Caki2 (cell line): ENCODE results near the gene SLC39A1. TPM values are rescaled to one million over a fixed set of nuclear protein-coding genes. Genes with fewer than 3 reads are reported as not detected.
"Not testable (repeated sequence)": the region's sequence is repeated elsewhere in the genome, so short reads cannot be mapped to it uniquely, and the experiment has no call there.

Experiments used
- DNase-seq: peaks from one replicate; pipeline ENCODE4 v3.0.0-alpha.2; 2015; ENCODE audit warnings: low read depth
- in situ Hi-C: cut with HindIII; loops from 2 replicates; pipeline ENCODE4 v1.10.0; 2016; ENCODE audit warnings: low sequenced_read_pairs, low pct_unique_long_range_greater_than_20kb, mixed read lengths
- total RNA-seq: library from RNA; depleted of rRNA; stranded (reverse); fragments of >200 nt; shearing (Covaris generic); gene quantifications from 2 replicates; pipeline ENCODE4 v1.2.3, GENCODE V29; 2014; ENCODE audit warnings: low replicate concordance; rRNA removed

The SLC39A1 gene, protein sequence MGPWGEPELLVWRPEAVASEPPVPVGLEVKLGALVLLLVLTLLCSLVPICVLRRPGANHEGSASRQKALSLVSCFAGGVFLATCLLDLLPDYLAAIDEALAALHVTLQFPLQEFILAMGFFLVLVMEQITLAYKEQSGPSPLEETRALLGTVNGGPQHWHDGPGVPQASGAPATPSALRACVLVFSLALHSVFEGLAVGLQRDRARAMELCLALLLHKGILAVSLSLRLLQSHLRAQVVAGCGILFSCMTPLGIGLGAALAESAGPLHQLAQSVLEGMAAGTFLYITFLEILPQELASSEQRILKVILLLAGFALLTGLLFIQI
- total RNA-seq = 320 and 348 TPM in 2 replicates

DNA sequence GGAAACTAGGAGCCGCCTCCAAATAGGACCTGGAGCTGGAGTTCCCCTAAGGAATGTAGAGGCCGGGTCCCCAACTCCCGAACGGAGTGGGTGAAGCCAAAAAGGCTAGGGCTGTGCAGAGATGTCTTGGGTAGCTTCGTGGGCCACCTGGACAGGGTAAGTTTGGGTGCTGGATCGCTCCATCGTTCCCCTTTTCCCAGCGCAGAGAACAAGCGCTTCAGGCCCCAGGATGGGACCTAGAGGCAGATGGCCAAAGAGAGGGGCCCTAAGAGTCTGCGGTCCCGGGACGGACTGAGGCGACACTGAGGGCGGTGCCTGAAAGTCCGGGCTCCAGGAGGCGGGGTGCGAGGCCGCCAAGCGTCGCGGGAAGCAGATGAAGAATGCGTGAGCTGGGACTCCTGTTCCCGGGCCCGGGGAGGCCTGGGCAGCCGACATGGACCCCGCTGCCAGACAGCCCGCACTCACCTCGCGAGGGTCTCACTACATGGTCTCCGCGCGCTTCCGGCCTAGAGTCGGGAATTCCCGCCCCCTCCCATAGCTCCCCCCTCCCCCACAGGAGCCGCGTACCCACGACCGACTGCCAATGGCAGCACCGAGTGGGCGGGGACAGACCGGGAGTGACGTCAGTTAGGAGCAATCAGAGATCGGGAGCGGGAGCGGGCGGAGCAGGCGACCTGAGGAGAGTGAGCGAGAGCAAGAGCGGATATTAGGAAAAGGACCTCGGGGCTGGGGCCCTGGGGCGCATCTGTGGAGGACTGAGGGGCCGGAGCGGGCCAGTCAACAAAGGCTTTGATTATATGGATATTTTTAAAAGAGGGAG is at the start of gene SLC39A1:
TSS of gene SLC39A1 (minus strand) at position 508 of the 820 bp plus-strand sequence. CDS start 822 bp downstream, outside the sequence.
- DNase-seq = peak; percentile 96
- in situ Hi-C loops = no loop called here

DNA sequence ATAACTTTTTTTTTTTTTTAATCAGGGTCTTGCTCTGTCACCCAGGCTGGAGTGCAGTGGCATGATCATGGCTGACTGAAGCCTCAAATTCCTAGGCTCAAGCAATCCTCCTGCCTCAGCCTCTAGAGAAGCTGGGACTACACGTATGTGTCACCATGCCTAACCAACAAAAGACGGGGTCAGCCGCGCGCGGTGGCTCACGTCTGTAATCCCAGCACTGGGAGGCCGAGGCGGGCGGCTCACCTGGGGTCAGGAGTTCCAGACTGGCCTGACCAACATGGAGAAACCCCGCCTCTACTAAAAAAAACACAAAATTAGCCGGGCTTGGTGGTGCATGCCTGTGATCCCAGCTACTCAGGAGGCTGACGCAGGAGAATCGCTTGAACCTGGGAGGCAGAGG is 49.2 kb upstream of the SLC39A1 start:
- DNase-seq, in situ Hi-C loops: not testable (repeated sequence)

DNA sequence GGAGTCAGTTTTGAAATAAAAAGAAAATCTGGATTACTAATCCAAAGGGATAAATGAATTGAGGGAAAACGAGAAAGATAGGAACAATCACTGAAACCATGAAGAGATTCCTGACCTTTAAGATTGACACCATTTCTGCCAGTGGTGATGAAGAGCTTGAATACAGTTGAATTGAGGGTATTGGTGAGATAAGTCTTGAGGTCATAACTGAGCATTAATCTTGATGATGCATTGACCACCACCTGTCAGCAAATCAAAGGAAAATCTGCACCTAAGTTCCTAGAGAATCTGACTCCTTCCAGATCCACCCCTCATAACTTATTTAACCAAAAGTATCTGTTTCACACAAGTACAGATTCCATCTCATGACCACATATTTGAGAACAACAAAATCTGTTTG is 48.8 kb upstream of the SLC39A1 start:
- DNase-seq = no peak
- in situ Hi-C loops = no loop called here

DNA sequence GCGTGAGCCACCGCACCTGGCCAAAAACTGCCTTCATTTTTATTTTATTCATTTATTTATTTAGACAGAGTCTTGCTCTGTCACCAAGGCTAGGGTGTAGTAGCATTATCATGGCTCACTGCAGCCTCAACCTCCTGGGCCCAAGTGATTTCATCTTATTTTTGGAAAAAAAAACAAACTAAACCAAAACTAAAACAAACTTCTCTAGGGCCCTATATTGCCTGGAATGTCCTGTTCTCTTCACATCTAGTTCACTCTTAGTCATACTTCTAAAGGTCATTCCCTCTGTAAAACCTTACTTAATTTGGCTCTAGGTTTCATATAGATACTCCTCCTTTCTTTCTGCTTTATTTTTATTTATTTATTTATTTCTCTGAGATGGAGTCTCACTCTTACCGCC is 42.8 kb upstream of the SLC39A1 start:
- in situ Hi-C loops = no loop called here
- DNase-seq = peak; percentile 55

DNA sequence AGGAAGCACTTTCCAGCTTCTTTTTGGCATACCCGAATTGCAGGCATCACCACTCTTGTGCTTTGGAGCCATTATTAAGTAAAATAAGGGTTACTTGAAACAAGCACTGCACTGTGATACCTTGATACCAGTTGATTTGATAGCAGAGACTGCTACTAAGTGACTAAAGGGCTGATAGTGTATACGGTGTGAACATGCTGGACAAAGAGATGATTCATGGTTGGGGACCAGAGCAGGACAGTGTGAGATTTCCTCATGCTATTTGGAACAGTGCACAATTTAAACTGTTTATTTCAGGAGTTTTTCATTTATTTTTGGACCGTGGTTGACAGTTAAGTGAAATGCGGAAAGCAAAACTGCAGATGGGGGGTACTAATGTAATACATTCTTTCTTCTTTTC is 37.1 kb upstream of the SLC39A1 start:
- in situ Hi-C loops = no loop called here
- DNase-seq = no peak

DNA sequence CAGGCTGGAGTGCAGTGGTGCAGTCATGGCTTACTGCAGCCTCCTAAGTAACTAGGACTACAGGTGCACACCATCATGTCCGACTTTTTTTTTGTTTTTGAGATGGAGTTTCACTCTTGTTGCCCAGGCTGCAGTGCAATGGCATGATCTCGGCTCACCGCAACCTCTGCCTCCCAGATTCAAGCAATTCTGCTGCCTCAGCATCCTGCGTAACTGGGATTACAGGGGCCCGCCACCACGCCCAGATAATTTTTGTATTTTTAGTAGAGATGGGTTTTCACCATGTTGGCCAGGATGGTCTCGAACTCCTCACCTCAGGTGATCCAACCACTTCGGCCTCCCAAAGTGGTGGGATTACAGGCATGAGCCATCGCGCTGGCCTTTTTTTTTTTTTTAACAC is 33.5 kb upstream of the SLC39A1 start:
- in situ Hi-C loops, DNase-seq: not testable (repeated sequence)

DNA sequence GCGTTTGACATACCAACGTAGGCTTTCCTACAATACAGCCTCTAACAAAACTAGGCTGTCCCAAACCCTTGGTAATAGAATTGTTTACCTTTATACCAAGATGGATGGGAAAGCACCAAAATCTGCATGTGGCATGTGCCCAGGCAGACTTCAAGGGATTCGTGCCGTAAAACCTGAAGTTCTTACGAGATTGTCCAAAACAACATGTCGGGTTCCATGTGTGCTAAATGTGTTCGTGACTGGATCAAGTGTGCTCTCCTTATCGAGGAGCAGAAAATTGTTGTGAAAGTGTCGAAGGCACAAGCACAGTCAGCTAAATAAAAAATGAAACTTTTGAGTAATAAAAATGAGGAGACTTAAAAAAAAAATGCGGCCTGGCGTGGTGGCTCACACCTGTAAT is 32.3 kb upstream of the SLC39A1 start:
- no peak for DNase-seq
- in situ Hi-C loops = no loop called here

DNA sequence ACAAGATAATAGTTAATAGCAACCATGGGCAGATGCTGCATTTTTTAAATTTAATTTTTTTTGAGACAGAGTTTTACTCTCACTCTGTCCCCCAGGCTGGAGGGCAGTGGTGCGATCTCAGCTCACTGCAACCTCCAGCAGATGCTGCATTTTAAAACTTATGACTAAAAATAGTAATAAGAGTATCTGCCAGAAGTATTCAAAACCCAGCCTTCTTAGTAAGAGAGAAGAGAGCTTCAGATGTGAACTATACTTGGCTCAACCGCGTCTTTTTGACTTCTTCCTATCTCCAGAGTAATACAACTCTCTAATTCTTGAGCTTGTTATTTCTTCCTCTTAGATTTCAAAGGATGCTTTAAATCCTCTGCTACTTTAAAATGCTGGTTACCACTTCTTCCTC is 31.9 kb upstream of the SLC39A1 start:
- in situ Hi-C loops = no loop called here
- no peak for DNase-seq

DNA sequence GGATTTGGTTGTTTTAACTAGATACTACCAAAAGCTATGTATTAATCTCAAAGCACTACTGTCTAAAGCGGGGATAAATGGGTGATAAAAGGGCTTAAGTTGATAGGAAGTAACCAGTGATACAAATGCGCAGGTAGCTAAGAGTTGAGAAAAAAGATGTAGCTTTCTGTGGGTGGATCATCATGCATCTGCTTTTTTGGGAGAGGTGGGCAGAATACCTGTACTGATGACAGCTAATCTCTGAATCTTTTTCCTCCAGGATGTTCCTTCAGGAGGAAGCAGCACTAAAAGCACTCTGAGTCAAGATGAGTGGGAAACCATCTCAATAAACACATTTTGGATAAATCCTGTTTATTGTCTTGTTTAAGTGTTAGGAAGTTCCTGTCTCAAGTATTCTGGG is 28.5 kb upstream of the SLC39A1 start:
- no peak for DNase-seq
- in situ Hi-C loops = no loop called here

DNA sequence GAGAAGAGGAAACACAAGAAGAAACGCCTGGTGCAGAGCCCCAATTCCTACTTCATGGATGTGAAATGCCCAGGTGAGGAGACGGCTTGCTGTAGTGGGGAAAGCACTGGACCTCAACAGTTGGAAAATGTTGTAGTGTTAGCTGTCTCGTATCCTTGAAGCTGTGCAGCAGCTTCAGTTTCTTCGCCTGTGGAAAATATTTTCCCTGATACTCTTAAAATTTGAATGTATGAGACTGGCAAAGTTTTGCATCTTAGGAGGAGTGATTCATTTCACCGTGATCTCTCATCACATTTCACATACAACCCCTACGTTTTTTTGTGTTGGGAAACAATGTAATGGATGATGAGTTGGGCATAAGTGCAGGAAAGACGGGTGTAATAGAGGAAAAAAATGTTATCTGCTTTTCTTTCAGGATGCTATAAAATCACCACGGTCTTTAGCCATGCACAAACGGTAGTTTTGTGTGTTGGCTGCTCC is 27.9 kb upstream of the SLC39A1 start:
- DNase-seq = no peak
- in situ Hi-C loops = no loop called here

DNA sequence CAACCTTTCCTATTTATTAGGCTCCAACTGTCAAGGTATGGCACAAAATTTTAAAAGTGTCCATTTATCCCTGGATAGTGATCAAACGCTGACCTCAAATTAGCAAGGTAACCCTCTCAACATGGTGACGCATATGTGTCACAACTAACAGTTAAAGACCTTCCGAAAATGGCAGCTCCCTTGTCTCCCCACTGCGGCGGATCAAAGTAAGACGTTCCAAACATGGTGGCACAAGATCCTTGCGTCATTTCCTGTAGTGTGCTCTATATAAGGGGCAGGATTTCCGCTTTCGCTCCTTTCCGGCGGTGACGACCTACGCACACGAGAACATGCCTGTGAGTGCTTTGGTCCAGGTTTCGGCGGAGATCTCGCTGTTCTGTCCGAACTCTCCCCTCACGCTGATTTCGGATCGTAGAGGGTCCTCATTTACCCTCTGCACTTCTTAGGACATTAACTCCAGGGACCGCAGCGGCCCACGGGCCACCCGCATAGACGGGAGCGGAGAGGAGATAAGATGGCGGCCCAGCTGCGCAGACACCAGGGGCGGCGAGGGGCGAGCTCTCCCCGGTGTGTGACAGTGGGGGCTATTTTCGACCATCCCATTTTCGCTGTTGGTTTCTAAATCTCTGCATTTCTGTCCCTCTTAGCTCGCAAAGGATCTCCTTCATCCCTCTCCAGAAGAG is 27.3 kb upstream of the SLC39A1 start, which contains the start of gene RPS27:
TSS of gene RPS27 (plus strand) at position 295 of the 683 bp plus-strand sequence. CDS start at position 330, 35 bp downstream.
- DNase-seq = peak; percentile 91
- in situ Hi-C loops = no loop called here

DNA sequence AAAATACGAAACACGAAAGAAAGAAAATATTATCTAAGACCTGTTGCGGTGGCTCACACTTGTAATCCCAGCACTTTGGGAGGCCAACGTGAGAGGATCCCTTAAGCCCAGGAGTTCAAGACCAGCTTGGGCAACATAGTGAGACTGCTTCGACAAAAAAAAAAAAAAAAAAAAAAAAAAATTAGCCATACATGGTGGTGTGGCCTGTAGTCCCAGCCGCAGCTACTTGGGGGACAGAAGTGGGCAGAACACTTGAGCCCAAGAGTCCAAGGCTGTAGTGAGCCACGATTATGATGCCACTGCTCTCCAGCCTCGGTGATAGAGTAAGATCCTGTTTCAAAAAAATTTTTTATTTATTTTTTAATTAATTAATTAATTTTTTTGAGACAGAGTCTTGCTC is 24.3 kb upstream of the SLC39A1 start:
- DNase-seq = no peak
- in situ Hi-C loops = no loop called here

DNA sequence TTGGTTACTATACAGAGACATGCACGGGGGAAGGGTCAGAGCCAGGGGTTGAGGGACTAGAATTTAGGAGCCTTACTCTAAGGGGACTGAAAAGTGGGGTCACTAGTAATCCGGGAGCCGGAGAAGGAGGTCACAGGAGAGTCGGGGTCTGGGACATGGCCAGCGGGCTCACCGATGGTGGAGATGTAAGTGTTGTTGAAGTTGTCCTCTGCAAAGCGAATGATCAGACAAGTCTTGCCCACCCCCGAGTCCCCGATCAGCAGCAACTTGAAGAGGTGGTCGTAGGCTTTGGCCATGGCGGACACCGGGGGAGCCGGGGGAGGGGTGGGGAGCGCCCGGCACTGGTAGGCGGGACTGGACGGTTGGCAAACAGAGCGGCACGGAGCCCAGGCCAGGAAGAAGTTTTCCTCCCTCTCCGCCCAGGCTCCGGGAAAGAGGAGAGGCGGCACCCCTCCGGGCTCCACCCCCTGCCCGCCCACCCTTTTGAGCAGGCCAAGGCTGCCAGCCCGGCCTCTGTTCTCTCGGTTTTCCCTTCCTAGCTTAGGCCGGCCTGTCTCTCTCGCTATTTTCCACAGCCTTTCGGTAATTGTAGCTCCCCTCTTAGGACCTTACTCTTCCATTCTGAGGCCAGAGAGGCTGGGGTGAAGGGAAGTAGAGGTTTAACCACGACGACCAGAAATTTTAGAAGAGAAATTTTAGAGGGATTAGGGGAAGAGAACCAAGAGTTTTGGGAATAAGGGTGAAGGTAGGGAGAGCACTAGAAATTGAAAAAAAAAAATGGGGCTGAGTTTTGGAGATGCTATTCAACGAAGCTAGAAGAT is 22.8 kb upstream of the SLC39A1 start, which contains the start of gene RAB13:
TSS of gene RAB13 (minus strand) at position 399 of the 821 bp plus-strand sequence. CDS start at position 296, 103 bp downstream.
- DNase-seq = peak; percentile 74
- in situ Hi-C loops = no loop called here

DNA sequence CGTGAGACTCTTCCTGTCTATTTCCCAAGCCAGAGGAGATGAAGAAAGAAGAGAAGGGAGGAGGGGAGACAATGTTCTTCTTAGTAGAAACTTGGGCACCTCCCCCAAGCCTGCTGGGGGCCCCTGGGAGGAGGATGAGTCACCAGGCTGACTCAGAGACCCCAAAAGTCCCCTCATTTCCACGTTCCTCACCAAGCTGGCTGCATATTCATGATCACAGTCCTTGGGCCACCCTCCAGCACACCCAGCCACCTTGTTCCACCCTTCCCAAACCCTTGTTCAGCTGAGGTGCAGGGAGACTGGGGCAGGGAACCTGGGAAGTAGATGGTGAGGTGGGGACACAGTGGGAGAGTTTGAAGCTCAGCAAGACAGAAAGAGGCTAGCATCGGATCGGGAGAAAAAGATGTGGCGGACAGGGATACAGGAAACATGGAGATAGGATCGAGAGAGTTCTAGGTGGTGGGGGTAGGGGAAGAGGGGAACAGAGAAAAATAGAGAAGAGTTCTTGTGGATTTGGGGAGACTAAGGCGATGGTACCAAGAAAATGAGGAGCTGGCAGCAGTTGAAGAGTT is 22.1 kb upstream of the SLC39A1 start:
- in situ Hi-C loops = no loop called here
- no peak for DNase-seq

DNA sequence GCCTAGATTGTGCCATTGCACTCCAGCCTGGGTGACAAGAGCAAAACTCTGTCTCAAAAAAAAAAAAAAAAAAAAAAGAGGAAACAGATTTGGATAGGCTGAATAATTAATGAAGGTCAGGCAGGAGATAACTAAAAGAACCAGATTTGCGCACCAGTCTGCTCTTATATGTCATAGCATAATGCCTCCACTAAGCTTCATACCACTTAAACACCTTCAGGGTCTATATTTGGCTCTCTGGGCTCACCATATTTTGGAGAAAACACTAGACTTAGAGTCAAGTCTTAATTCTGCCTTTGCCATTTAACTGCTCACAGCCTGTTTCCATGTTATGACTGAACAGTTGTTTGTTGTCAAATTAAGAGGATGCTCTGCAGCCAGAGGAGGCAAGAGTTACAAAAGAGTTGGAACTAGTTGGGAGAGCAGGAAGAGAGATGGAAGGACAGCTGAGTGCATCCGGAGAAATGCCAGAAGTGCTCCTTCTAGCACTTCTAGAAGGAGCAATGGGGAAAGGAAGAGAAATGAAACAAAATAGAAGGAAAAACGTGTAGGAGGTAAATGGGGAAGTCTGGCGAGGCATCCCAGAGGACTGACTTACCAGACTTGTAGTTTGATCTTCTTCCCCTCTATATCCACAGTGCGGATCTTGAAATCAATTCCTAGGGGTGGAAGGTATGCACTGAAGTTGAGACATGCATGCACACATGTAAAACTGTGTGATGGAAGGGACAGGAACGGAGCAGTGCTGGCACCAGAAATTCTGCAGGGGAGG is 21.0 kb upstream of the SLC39A1 start:
- in situ Hi-C loops = no loop called here
- DNase-seq = no peak

DNA sequence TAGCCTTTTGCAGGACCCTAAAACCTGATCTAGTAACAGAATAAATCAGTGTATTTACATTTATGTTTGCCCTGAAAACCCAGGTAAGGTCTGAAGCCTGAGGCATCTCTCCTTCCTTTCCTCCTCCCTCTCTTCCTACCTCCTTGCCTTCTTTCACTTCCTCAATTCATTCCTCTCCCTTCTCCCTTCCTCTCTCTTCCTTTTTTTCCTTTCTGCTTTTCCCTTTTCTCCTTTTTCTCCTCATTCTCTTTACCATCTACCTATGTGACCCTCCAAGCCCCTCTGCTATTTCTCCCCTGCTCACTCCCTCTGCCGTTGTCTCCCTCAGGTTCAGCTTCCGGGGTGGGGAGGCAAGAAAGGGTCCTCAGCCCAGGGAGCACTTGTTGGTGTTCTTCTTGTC is 18.4 kb upstream of the SLC39A1 start:
- in situ Hi-C loops, DNase-seq: not testable (repeated sequence)

DNA sequence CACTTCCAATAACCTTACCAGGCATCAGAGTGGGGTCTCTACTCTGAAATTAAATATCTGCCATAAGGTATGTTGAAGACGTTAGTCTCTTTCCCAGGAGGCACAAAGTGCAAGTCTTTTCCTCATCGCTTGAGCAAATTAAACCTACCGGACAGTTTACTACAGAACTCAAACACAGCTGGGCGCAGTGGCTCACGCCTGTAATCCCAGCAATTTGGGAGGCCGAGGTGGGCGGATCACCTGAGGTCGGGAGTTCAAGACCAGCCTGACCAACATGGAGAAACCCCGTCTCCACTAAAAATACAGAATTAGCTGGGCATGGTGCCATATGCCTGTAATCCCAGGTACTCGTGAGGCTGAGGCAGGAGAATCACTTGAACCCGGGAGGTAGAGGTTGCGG is 15.8 kb upstream of the SLC39A1 start:
- DNase-seq, in situ Hi-C loops: not testable (repeated sequence)
